Measurements from ENCODE around the gene PPP1R14C. TPM values are rescaled to one million over a fixed set of nuclear protein-coding genes. Genes with fewer than 3 reads are reported as not detected.

PPP1R14C gene
- total RNA-seq, 1 experiment from 2014 or later: 2.5 TPM

GRCh38 chr6:150263765-150264404, 121.0 kb downstream of the PPP1R14C start:
- Mint-ChIP-seq H3K9me3 (ENCODE audit: unreplicated experiment) (peaks cover 4% of the 10 kb centered on the region), H3K4me1 (ENCODE audit: low read depth, unreplicated experiment) (no peaks in the 10 kb centered on the region), H3K27me3 (ENCODE audit: insufficient read depth, unreplicated experiment) (no peaks in the 10 kb centered on the region), H3K27ac (ENCODE audit: unreplicated experiment) (no peak overlapping the region), H3K4me3 (ENCODE audit: unreplicated experiment) (no peak overlapping the region), H3K36me3 (ENCODE audit: insufficient read depth, unreplicated experiment) (no peaks in the 10 kb centered on the region)
- DNase-seq: no peak
- intact Hi-C loops (cut with micrococcal nuclease; ENCODE audit: unreplicated experiment): no loop called here
- Histone ChIP-seq H3K9me3 (no peaks in the 10 kb centered on the region), H3K27me3 (replicated peaks; ENCODE audit: control insufficient read depth, insufficient read depth, low read length) (no peaks in the 10 kb centered on the region), H3K4me3 (ENCODE audit: low read depth, low read length) (no peak overlapping the region), H3K4me1 (no peaks in the 10 kb centered on the region), H3K36me3 (ENCODE audit: control insufficient read depth, insufficient read depth, low read length) (no peaks in the 10 kb centered on the region)
- TF ChIP-seq CTCF (IDR thresholded peaks at IDR 0.05; ENCODE audit: insufficient read depth in 1 of 2, low read depth in 1 of 2, low read length in 1 of 2, severe bottlenecking in 1 of 2, unreplicated experiment in 1 of 2): no peak
- ChIA-PET CTCF (no interaction called here), POLR2A (no interaction called here)
- no TSS peak for BruUV-seq (replicated peaks)

DNA sequence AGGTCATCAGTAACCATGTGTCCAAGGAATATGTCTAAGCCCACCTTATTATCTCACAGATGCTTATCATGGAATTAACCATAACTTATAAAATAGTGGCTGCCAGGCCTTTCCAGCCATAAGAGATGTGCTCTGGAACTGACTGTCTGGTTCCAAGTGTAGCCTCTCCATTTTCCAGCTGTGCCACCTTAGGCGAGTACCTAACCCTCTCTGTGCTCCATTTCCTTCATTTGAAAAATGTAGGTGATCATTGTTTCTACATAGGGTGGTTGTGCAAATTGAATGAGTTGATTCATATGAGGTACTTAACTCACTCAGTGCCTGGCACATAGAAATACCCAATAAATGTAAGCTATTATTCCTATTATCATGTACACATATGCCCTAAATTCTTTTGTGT, 123.5 kb downstream of the PPP1R14C start:
- BruUV-seq (replicated peaks): no TSS peak
- Mint-ChIP-seq H3K4me3 (ENCODE audit: unreplicated experiment) (no peak overlapping the region), H3K4me1 (ENCODE audit: low read depth, unreplicated experiment) (no peaks in the 10 kb centered on the region), H3K36me3 (ENCODE audit: insufficient read depth, unreplicated experiment) (no peaks in the 10 kb centered on the region), H3K9me3 (ENCODE audit: unreplicated experiment) (peaks cover 11% of the 10 kb centered on the region), H3K27ac (ENCODE audit: unreplicated experiment) (no peak overlapping the region), H3K27me3 (ENCODE audit: insufficient read depth, unreplicated experiment) (no peaks in the 10 kb centered on the region)
- no peak for DNase-seq
- no peaks in the 10 kb centered on the region for H3K36me3 ChIP-seq (ENCODE audit: control insufficient read depth, insufficient read depth, low read length)
- intact Hi-C loops (cut with micrococcal nuclease; ENCODE audit: unreplicated experiment): no loop called here
- no peaks in the 10 kb centered on the region for H3K27me3 ChIP-seq (replicated peaks; ENCODE audit: control insufficient read depth, insufficient read depth, low read length)
- H3K9me3 ChIP-seq: no peaks in the 10 kb centered on the region
- H3K4me3 ChIP-seq (ENCODE audit: low read depth, low read length): no peak overlapping the region
- CTCF ChIA-PET: no interaction called here
- POLR2A ChIA-PET: no interaction called here
- no peak for TF ChIP-seq CTCF (IDR thresholded peaks at IDR 0.05; ENCODE audit: insufficient read depth in 1 of 2, low read depth in 1 of 2, low read length in 1 of 2, severe bottlenecking in 1 of 2, unreplicated experiment in 1 of 2)
- no peaks in the 10 kb centered on the region for H3K4me1 ChIP-seq

GRCh38 chr6:150266963-150267685, 124.3 kb downstream of the PPP1R14C start:
- Mint-ChIP-seq H3K4me1 (ENCODE audit: low read depth, unreplicated experiment) (no peaks in the 10 kb centered on the region), H3K36me3 (ENCODE audit: insufficient read depth, unreplicated experiment) (no peaks in the 10 kb centered on the region), H3K27ac (ENCODE audit: unreplicated experiment) (no peak overlapping the region), H3K9me3 (ENCODE audit: unreplicated experiment) (peaks cover 11% of the 10 kb centered on the region), H3K4me3 (ENCODE audit: unreplicated experiment) (no peak overlapping the region), H3K27me3 (ENCODE audit: insufficient read depth, unreplicated experiment) (no peaks in the 10 kb centered on the region)
- ChIA-PET POLR2A (no interaction called here), CTCF (no interaction called here)
- Histone ChIP-seq H3K27me3 (replicated peaks; ENCODE audit: control insufficient read depth, insufficient read depth, low read length) (no peaks in the 10 kb centered on the region), H3K4me3 (ENCODE audit: low read depth, low read length) (no peak overlapping the region), H3K4me1 (no peaks in the 10 kb centered on the region), H3K9me3 (no peaks in the 10 kb centered on the region), H3K36me3 (ENCODE audit: control insufficient read depth, insufficient read depth, low read length) (no peaks in the 10 kb centered on the region)
- intact Hi-C loops (cut with micrococcal nuclease; ENCODE audit: unreplicated experiment): no loop called here
- no peak for TF ChIP-seq CTCF (IDR thresholded peaks at IDR 0.05; ENCODE audit: insufficient read depth in 1 of 2, low read depth in 1 of 2, low read length in 1 of 2, severe bottlenecking in 1 of 2, unreplicated experiment in 1 of 2)
- DNase-seq: no peak
- BruUV-seq (replicated peaks): no TSS peak

All from Caco-2 (cell line).